Adipocyte (in vitro differentiated cells): Measurements from ENCODE around the gene KRTAP1-3.

Experiments used
- DNase-seq: peaks from one replicate; pipeline ENCODE4 v3.0.0-alpha.2; 2015; ENCODE audit warnings: low read depth
- H3K27me3 ChIP-seq: replicated peaks from 2 replicates; pipeline ENCODE4 v1.7.0; 2013; ENCODE audit warnings: mild to moderate bottlenecking, low read length, moderate library complexity; ENCODE audit not compliant: control insufficient read depth, insufficient read depth
- H3K36me3 ChIP-seq: 2 replicates; pipeline ENCODE4 v1.7.0; 2013; ENCODE audit warnings: low read length, mild to moderate bottlenecking, moderate library complexity; ENCODE audit not compliant: control insufficient read depth, insufficient read depth, severe bottlenecking
- H3K4me1 ChIP-seq: 2 replicates; pipeline ENCODE4 v1.7.0; 2013; ENCODE audit warnings: mild to moderate bottlenecking, low read length, moderate library complexity; ENCODE audit not compliant: control insufficient read depth, insufficient read depth
- H3K4me3 ChIP-seq: 2 replicates; pipeline ENCODE4 v1.7.0; 2013; ENCODE audit warnings: mild to moderate bottlenecking, low read length, moderate library complexity
- H3K9ac ChIP-seq: 2 replicates; pipeline ENCODE4 v1.7.0; 2013; ENCODE audit warnings: mild to moderate bottlenecking, low read length, moderate library complexity
- H3K9me3 ChIP-seq: 2 replicates; pipeline ENCODE4 v1.7.0; 2013; ENCODE audit warnings: mild to moderate bottlenecking, low read length, moderate library complexity; ENCODE audit not compliant: control insufficient read depth

Gene KRTAP1-3

DNA sequence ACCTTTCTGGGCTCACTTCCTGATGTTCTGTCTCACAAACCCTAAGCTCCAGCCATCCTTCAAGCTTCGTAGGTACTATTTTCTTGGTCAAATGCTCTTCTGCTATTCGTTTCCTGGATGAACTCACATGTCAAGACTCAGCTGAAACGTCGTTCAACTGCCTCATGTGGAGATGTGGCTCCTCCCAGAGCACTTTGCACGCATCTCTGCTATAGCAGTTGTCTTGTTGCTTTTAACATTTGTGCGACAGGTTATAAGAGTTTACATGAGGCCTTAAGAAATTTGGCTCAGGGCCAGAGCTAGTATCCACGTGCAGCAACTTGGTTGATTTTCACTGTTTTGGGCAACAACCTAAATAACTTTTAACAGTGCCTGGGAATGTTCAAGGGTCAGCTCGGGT lies 47.8 kb downstream of the KRTAP1-3 start:
- H3K9ac ChIP-seq = no peak overlapping the region
- no peaks in the 10 kb centered on the region for H3K4me1 ChIP-seq
- no peak overlapping the region for H3K4me3 ChIP-seq

DNA sequence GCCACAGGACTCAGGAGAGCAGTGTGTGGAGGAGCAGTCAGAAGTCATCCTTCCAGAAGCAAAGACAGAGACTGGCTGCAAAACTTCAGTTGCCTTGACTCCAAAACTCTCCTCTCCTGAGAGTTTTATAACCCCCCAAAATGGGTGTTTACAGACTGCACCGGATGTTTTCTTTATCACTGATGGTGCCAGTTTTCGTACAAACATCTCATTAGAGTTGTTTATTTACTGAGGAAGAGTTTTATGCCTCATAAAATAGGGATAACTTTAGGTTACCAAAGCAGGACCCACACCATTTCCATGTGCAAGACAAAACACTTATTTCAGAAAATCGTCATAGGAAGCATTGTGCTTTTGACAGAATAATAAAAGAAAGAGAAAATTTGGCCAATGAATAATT lies 50.4 kb downstream of the KRTAP1-3 start, which contains the start of gene KRT40:
Gene KRT40 (minus strand): TSS at position 101 of the 400 bp plus-strand sequence. CDS start 53 bp downstream, at position 48.
- Histone ChIP-seq H3K27me3 (no peaks in the 10 kb centered on the region), H3K9me3 (no peaks in the 10 kb centered on the region), H3K36me3 (no peaks in the 10 kb centered on the region), H3K4me1 (peaks cover 10% of the 10 kb centered on the region), H3K9ac (no peak within 1 kb of the TSS), H3K4me3 (no peak within 1 kb of the TSS)
- DNase-seq = no peak

More for the DNA sequence above, 47.8 kb downstream of the KRTAP1-3 start:
- Histone ChIP-seq H3K9me3 (no peaks in the 10 kb centered on the region), H3K27me3 (no peaks in the 10 kb centered on the region), H3K36me3 (no peaks in the 10 kb centered on the region)
- DNase-seq = no peak
